HepG2 (cell line): ENCODE measurements around the gene FGF14.

Source experiments
- MAFG ChIP-seq: sonication (generic); formaldehyde crosslinking; IDR thresholded peaks from 2 replicates; pipeline ENCODE4 v1.5.1; 2020; ENCODE audit warnings: mild to moderate bottlenecking, missing genetic modification reagents
- POLR2A ChIP-seq, 2 experiments: IDR thresholded peaks; 2 replicates each; pipeline ENCODE4 v1.6.1; 2011; ENCODE audit warnings: low read depth in 2 of 2, low read length in 2 of 2, mild to moderate bottlenecking in 1 of 2, moderate library complexity in 1 of 2; ENCODE audit not compliant: insufficient read depth in 1 of 2
- SMYD3 ChIP-seq: sonication (generic); formaldehyde crosslinking; IDR thresholded peaks from 2 replicates; pipeline ENCODE4 v1.8.1; 2023; ENCODE audit warnings: mild to moderate bottlenecking, missing genetic modification reagents
- TRIM24 ChIP-seq: sonication (generic); formaldehyde crosslinking; IDR thresholded peaks from 2 replicates; pipeline ENCODE4 v1.8.0; 2022; ENCODE audit warnings: mild to moderate bottlenecking, missing genetic modification reagents
- ZNF3 ChIP-seq: IDR thresholded peaks from 2 replicates; pipeline ENCODE4 v1.7.0; 2017; ENCODE audit warnings: inconsistent platforms
- TF ChIP-seq, protein P1 (sequence below): sonication (generic); formaldehyde crosslinking; IDR thresholded peaks from 2 replicates; pipeline ENCODE4 v1.5.1; 2020; ENCODE audit warnings: mild to moderate bottlenecking, missing genetic modification reagents, borderline replicate concordance
- TF ChIP-seq, protein P2 (sequence below): sonication (generic); formaldehyde crosslinking; IDR thresholded peaks from 2 replicates; pipeline ENCODE4 v1.5.0; 2020; ENCODE audit warnings: mild to moderate bottlenecking, missing genetic modification reagents, moderate library complexity
- TF ChIP-seq, protein P3 (sequence below): sonication (generic); formaldehyde crosslinking; IDR thresholded peaks from 2 replicates; pipeline ENCODE4 v1.5.0; 2020; ENCODE audit warnings: mild to moderate bottlenecking, missing genetic modification reagents, borderline replicate concordance

DNA sequence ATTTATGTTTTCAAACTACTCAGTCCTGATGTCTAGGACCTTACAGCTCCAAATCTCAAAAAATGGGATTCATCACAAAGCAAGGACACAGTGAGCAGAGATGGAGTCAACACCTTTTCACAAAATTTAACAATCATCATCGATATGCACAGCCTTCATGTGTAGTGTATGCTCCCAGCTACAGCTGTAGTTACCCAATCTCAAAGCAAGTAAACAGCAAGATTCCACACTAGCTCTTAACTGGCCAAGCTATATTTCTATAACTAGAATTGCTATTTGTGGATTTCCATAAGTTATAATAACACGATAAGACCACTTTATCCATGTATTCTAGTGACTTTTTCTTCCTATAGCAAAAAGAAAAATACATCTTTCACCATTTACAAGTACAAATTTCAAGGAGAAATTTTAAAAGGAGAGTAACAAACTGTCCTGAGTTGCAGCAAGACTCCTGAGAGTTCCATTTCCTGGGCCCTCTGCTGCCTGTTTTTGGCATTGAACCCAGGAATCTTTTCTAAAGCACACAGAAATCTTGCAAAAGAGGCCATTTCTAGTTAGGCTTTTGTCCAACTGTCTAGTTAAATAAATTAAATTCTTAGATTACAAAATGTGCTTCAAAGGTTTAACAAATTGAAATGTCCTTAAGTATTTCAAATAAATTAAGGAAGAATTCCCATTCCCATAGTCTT lies 460.6 kb downstream of the FGF14 start:
- TF ChIP-seq MAFG (CRISPR knock-in tag) = no peak
- TF ChIP-seq, protein P1, sequence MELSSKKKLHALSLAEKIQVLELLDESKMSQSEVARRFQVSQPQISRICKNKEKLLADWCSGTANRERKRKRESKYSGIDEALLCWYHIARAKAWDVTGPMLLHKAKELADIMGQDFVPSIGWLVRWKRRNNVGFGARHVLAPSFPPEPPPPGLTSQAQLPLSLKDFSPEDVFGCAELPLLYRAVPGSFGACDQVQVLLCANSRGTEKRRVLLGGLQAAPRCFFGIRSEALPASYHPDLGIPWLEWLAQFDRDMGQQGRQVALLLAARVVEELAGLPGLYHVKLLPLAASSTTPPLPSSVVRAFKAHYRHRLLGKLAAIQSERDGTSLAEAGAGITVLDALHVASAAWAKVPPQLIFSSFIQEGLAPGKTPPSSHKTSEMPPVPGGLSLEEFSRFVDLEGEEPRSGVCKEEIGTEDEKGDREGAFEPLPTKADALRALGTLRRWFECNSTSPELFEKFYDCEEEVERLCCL (CRISPR knock-in tag) = no peak
- TF ChIP-seq, protein P2, sequence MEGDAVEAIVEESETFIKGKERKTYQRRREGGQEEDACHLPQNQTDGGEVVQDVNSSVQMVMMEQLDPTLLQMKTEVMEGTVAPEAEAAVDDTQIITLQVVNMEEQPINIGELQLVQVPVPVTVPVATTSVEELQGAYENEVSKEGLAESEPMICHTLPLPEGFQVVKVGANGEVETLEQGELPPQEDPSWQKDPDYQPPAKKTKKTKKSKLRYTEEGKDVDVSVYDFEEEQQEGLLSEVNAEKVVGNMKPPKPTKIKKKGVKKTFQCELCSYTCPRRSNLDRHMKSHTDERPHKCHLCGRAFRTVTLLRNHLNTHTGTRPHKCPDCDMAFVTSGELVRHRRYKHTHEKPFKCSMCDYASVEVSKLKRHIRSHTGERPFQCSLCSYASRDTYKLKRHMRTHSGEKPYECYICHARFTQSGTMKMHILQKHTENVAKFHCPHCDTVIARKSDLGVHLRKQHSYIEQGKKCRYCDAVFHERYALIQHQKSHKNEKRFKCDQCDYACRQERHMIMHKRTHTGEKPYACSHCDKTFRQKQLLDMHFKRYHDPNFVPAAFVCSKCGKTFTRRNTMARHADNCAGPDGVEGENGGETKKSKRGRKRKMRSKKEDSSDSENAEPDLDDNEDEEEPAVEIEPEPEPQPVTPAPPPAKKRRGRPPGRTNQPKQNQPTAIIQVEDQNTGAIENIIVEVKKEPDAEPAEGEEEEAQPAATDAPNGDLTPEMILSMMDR (CRISPR knock-in tag) = no peak
- no peak for TF ChIP-seq TRIM24 (CRISPR knock-in tag)
- no peak for TF ChIP-seq ZNF3 (CRISPR knock-in tag)
- TF ChIP-seq POLR2A (IDR thresholded peaks at IDR 0.05; ENCODE audit: insufficient read depth in 1 of 2, low read depth in 2 of 2, low read length in 2 of 2) = no peak
- TF ChIP-seq, protein P3, sequence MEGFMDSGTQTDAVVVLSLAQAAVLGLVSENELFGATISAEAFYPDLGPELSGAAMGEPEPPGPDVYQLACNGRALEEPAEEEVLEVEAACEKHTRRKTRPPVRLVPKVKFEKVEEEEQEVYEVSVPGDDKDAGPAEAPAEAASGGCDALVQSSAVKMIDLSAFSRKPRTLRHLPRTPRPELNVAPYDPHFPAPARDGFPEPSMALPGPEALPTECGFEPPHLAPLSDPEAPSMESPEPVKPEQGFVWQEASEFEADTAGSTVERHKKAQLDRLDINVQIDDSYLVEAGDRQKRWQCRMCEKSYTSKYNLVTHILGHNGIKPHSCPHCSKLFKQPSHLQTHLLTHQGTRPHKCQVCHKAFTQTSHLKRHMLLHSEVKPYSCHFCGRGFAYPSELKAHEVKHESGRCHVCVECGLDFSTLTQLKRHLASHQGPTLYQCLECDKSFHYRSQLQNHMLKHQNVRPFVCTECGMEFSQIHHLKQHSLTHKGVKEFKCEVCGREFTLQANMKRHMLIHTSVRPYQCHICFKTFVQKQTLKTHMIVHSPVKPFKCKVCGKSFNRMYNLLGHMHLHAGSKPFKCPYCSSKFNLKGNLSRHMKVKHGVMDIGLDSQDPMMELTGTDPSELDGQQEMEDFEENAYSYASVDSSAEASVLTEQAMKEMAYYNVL (CRISPR knock-in tag) = no peak
- no peak for TF ChIP-seq SMYD3 (CRISPR knock-in tag)
